Activated T-helper 17 cell treated with anti-CD3 and anti-CD28 coated beads, Interleukin-2, amount 50 U/mL, for 72 hours (primary cell): ENCODE data around the gene ANKRD13D. TPM values are rescaled to one million over a fixed set of nuclear protein-coding genes. Genes with fewer than 3 reads are reported as not detected.

Experiments
- ATAC-seq: fragments of 150-1000 bp; cut with Tn5 transposase; replicated peaks from 2 replicates; pipeline ENCODE4 v1.10.0; 2021; ENCODE audit warnings: mild to moderate bottlenecking, moderate library complexity
- H3K27ac Mint-ChIP-seq: one replicate; pipeline ENCODE4 v1.8.0; 2022; ENCODE audit warnings: mixed read lengths
- H3K27me3 Mint-ChIP-seq: one replicate; pipeline ENCODE4 v1.8.0; 2022; ENCODE audit warnings: mixed read lengths
- H3K36me3 Mint-ChIP-seq: one replicate; pipeline ENCODE4 v1.8.0; 2022; ENCODE audit warnings: low read depth, mild to moderate bottlenecking, mixed read lengths
- H3K4me1 Mint-ChIP-seq: one replicate; pipeline ENCODE4 v1.8.0; 2022; ENCODE audit warnings: mixed read lengths
- H3K4me3 Mint-ChIP-seq: one replicate; pipeline ENCODE4 v1.8.0; 2022; ENCODE audit warnings: mild to moderate bottlenecking, mixed read lengths
- H3K9me3 Mint-ChIP-seq: one replicate; pipeline ENCODE4 v1.8.0; 2022; ENCODE audit warnings: mixed read lengths
- total RNA-seq, 2 donors: library from RNA; stranded (reverse); gene quantifications; one replicate each; pipeline ENCODE4 v1.2.3, GENCODE V29; 2022

ANKRD13D gene
- total RNA-seq, 2 donors from 2014 or later: 102 to 137 TPM

DNA sequence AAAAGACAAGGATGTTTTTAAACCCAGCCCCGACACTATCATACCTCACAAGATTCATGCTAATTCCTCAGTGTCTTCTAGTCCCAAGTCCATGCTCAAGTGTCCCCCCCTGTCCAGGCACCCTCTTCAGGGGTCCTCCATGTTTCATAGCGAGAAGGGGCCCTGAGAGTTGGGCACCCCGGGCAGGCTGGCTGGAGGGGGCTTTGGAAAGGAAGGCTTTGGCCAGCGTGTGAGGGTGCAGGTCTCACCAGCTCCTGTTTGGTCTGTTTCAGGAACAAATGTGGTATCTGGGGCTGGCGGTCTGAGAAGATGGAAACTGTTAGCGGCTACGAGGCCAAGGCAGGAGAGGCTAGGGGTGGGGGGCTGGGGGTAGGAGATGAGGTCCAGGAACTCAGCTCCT is 9.7 kb downstream of the ANKRD13D start:
- Mint-ChIP-seq H3K4me1 (peaks cover 11% of the 10 kb centered on the region), H3K27me3 (no peaks in the 10 kb centered on the region), H3K36me3 (peaks cover 65% of the 10 kb centered on the region), H3K9me3 (peaks cover 4% of the 10 kb centered on the region), H3K4me3 (no peak overlapping the region), H3K27ac (peak overlapping the region; percentile 71)
- no peak for ATAC-seq

DNA sequence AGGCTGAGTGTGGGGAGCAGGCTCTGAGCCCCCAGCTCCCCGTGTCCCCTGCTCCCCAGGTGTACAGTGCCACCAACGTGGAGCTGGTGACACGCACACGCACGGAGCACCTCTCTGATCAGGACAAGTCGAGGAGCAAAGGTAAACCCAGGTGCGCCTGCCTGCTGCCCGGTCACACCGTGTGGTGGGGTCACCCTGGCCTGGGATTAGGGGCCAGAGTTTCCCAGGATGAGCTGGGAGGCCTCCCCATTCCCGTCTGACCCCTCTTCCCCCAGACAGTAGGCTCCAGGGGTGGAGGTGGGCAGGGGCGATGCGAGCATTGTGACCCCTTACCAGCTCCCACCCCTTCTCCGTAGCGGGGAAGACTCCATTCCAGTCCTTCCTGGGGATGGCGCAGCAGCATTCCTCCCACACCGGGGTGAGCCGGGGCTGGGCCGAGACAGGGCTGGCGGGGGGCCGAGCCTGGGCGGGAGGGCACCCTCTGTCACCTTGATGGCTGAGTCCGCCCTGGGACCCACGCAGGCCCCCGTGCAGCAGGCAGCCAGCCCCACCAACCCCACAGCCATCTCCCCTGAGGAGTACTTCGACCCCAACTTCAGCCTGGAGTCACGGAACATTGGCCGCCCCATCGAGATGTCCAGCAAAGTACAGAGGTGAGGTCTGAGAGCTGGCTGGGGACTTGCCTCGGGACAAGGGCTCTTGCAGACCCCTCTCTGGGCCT is 10.5 kb downstream of the ANKRD13D start:
- Mint-ChIP-seq H3K27ac (no peak overlapping the region), H3K27me3 (no peaks in the 10 kb centered on the region), H3K4me1 (peaks cover 11% of the 10 kb centered on the region), H3K9me3 (peaks cover 4% of the 10 kb centered on the region), H3K4me3 (no peak overlapping the region), H3K36me3 (peaks cover 57% of the 10 kb centered on the region)
- no peak for ATAC-seq

DNA sequence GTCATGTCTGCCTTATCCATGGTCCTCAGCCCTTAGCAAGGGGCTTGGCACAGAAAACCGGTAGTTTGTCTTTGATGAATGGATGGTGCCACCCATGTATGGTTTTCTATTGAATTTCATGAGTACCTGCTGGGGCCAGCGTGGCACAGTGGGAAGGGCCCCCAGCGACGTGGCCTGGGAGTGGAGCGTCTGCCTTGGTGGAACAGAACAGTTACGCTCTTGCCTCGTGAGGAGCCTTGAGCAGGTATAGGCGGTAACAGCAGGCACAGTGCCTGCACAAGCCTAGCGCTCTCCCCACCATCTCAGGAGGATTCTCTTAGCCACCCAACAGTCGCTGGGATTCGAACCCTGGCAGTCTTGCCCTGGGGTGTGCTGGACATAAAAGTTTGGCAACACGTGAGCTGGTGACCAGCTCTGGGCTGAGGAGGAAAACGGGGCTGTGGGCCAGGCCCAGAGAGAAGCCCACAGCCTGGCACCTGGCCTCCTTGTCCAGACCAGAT is 11.2 kb downstream of the ANKRD13D start:
- peaks cover 4% of the 10 kb centered on the region for H3K9me3 Mint-ChIP-seq
- ATAC-seq: no peak
- no peak overlapping the region for H3K4me3 Mint-ChIP-seq
- peaks cover 11% of the 10 kb centered on the region for H3K4me1 Mint-ChIP-seq
- H3K36me3 Mint-ChIP-seq: peaks cover 50% of the 10 kb centered on the region
- H3K27me3 Mint-ChIP-seq: no peaks in the 10 kb centered on the region
- no peak overlapping the region for H3K27ac Mint-ChIP-seq

DNA sequence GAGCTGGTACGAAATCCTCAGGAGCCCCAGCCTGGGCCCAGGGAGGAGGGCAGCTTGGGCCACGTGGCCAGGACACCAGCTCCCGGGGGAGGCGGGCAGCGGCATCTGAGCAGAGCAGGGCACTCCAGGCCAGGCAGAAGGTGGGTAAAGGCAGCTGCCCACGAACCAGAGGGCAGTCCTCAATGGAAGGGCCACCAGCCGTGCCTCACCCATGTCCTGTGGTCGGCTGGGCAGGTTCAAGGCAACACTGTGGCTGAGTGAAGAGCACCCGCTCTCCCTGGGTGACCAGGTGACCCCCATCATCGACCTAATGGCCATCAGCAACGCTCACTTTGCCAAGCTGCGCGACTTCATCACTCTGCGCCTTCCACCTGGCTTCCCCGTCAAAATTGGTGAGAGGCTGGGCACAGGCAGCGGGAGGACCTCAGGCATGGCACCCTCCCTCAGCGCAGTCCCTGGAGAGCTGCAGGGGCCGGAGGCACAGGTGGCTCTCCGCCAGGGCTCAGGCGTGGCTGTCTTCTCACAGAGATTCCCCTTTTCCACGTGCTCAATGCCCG is 11.7 kb downstream of the ANKRD13D start:
- H3K4me3 Mint-ChIP-seq: no peak overlapping the region
- peaks cover 45% of the 10 kb centered on the region for H3K36me3 Mint-ChIP-seq
- H3K4me1 Mint-ChIP-seq: peaks cover 11% of the 10 kb centered on the region
- H3K9me3 Mint-ChIP-seq: peaks cover 4% of the 10 kb centered on the region
- H3K27me3 Mint-ChIP-seq: no peaks in the 10 kb centered on the region
- no peak for ATAC-seq
- H3K27ac Mint-ChIP-seq: no peak overlapping the region

DNA sequence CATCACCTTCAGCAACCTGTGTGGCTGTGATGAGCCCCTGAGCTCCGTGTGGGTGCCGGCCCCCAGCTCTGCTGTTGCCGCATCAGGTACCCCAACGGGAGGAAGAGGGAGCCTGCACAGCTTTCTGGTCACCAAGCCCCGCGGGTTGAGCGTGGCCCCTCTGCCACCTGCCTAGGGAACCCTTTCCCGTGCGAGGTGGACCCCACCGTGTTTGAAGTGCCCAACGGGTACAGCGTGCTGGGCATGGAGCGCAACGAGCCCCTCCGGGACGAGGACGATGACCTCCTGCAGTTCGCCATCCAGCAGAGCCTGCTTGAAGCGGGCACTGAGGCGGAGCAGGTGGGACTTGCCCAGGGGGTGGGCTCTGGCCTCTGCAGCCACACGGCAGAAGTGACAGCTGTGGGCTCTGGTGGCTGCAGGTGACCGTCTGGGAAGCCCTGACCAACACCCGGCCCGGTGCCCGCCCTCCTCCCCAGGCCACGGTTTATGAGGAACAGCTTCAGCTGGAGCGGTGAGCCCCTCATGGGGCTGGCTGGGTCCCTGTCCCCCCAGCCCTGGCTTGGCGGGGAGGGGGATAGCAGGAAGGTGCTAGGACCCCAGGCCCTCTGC is 12.3 kb downstream of the ANKRD13D start:
- no peak for ATAC-seq
- H3K27ac Mint-ChIP-seq: no peak overlapping the region
- peaks cover 4% of the 10 kb centered on the region for H3K9me3 Mint-ChIP-seq
- peaks cover 11% of the 10 kb centered on the region for H3K4me1 Mint-ChIP-seq
- no peak overlapping the region for H3K4me3 Mint-ChIP-seq
- no peaks in the 10 kb centered on the region for H3K27me3 Mint-ChIP-seq
- peaks cover 39% of the 10 kb centered on the region for H3K36me3 Mint-ChIP-seq

DNA sequence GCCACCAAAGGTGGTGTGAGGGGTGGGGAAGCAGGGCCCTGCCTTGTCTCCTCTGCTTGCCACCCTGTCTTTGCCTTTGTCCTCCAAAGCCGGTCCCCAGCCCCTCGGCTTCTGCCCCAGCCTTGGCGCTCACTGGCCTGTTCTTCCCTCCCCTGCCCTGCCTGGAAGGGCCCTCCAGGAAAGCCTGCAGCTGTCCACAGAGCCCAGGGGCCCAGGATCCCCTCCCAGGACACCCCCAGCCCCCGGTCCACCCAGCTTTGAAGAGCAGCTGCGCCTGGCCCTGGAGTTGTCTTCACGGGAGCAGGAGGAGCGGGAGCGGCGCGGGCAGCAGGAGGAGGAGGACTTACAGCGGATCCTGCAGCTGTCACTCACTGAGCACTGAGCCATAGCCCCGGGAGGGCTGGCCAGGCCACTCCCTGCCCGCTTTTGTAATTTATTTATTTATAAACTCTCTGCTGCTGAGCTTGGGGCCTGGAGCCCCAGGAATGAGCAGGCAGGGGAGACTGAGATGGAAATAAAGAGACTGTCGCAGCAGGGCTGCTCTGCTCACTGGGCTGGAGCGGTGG is 12.9 kb downstream of the ANKRD13D start:
- Mint-ChIP-seq H3K4me3 (peak overlapping the region; percentile 53), H3K9me3 (peaks cover under 1% of the 10 kb centered on the region), H3K4me1 (peaks cover 6% of the 10 kb centered on the region), H3K27me3 (no peaks in the 10 kb centered on the region), H3K27ac (no peak overlapping the region), H3K36me3 (peaks cover 33% of the 10 kb centered on the region)
- ATAC-seq: no peak

DNA sequence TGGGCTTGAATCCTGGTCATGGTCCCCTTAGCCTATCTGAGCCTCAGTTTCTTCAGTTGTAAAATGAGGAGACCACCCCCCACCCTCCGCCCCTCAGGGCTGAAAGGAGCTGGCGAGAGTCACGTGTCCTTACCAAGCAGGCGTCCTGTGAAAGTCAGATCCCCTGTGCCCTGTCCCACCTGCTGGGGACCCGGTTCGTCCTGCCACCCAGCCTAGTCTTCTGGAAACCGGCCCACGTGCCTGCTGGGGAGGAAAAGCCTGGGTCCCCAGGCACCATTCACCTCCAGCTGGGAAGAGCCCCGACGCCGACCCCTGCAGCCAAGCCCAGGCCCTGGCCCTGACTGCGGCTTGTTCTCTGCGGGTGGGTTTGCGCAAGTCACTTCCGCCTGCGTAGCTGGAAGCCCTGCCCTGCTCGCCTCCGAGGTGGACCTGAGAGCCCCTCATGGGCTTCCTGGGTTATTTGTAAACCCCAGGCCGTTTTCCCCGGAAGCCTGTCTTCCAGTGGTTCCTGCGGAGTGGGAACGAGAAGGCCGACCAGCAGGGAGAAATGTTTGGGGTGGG is 13.5 kb downstream of the ANKRD13D start:
- no peak for ATAC-seq
- Mint-ChIP-seq H3K4me3 (peak overlapping the region; percentile 53), H3K36me3 (peaks cover 27% of the 10 kb centered on the region), H3K4me1 (peaks cover 6% of the 10 kb centered on the region), H3K27ac (no peak overlapping the region), H3K27me3 (no peaks in the 10 kb centered on the region), H3K9me3 (no peaks in the 10 kb centered on the region)

DNA sequence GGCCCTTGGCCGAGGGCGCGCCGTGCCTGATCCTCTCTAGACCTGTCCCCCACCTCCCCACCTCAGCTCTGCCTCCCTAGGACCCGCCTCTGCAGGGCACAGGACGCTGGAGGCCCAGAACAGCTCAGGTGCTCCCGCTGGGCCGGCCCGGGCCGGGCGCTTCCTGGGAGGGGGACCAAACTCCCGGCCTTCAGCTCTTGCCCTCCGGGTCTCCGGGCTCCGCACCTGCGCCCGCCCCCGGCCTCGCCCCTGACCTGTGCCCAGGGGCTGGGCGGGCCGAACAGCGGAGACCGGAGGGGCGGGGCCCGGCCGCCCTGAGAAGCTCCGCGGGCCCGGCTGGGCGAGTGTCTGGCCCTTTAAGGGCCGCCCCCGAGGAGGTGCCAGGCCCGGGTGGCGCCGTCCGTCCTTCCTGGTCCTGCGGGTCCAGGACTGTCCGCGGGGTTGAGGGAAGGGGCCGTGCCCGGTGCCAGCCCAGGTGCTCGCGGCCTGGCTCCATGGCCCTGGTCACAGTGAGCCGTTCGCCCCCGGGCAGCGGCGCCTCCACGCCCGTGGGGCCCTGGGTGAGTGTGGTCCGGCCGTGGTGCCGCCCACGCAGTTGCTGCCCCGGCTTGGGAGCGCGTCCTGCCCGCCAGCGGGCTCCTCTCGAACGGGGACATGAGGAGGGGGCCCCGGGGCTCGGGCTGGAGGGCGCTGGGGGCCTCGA is 14.2 kb downstream of the ANKRD13D start, which contains the start of gene SSH3:
SSH3 (plus strand) TSS at position 399 of the 703 bp plus-strand sequence; CDS start at position 495, 96 bp downstream.
- H3K4me1 Mint-ChIP-seq: peaks cover 5% of the 10 kb centered on the region
- peak; percentile 90 for ATAC-seq
- H3K27me3 Mint-ChIP-seq: no peaks in the 10 kb centered on the region
- no peak within 1 kb of the TSS for H3K27ac Mint-ChIP-seq
- peak within 1 kb of the TSS; percentile 53 for H3K4me3 Mint-ChIP-seq
- H3K36me3 Mint-ChIP-seq: peaks cover 20% of the 10 kb centered on the region
- H3K9me3 Mint-ChIP-seq: no peaks in the 10 kb centered on the region

DNA sequence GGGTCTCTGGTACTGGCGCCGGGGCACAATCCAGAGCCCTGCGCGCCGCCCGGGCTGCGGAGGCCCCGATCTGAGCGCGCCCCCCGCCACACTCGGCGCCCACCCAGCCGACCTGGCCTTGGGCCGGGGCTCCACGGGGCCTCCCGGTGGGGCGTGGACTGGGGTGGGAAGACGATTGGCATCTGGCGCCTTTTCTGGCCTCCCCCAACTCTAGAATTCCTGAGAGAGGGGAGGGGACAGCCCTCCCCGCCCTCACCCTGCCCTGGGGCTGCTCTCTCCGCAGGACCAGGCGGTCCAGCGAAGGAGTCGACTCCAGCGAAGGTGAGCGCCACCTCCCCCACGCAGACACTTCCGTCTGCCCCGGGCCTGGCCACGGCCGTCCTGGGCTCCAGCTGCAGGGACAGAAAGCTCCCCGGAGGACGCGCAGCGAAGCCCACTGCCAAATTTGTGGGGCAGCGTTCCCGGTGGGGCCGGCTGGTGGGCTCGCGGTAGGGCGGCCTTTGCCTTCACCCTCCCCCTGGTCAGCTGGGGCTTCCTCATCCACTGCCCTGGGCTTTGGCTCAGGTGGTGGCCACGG is 14.8 kb downstream of the ANKRD13D start:
- peak; percentile 42 for ATAC-seq
- peaks cover 14% of the 10 kb centered on the region for H3K36me3 Mint-ChIP-seq
- peak overlapping the region; percentile 27 for H3K4me3 Mint-ChIP-seq
- H3K4me1 Mint-ChIP-seq: no peaks in the 10 kb centered on the region
- no peaks in the 10 kb centered on the region for H3K9me3 Mint-ChIP-seq
- H3K27me3 Mint-ChIP-seq: no peaks in the 10 kb centered on the region
- no peak overlapping the region for H3K27ac Mint-ChIP-seq

DNA sequence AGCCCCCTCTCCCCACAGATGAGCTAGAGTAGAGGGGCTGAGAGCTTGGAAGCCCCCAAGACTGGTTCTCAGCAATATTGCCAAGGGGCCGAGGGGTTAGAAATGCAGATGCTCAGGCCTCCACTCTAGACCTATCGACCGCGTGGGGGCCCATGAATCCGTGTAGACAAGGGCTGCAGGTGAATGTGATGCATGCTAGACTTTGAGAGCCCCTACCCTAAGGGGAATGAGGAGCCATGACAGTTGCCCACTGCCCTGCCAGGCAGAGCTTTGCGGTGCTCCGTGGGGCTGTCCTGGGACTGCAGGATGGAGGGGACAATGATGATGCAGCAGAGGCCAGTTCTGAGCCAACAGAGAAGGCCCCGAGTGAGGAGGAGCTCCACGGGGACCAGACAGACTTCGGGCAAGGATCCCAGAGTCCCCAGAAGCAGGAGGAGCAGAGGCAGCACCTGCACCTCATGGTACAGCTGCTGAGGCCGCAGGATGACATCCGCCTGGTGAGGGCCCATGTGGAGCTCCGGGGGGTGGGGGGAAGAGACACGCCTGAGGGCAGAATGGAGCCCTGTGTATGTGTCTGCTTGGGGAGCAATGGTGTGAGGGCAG is 15.5 kb downstream of the ANKRD13D start:
- ATAC-seq: no peak
- peaks cover 7% of the 10 kb centered on the region for H3K36me3 Mint-ChIP-seq
- H3K4me1 Mint-ChIP-seq: no peaks in the 10 kb centered on the region
- no peaks in the 10 kb centered on the region for H3K27me3 Mint-ChIP-seq
- H3K9me3 Mint-ChIP-seq: no peaks in the 10 kb centered on the region
- H3K27ac Mint-ChIP-seq: no peak overlapping the region
- H3K4me3 Mint-ChIP-seq: peak overlapping the region; percentile 27

DNA sequence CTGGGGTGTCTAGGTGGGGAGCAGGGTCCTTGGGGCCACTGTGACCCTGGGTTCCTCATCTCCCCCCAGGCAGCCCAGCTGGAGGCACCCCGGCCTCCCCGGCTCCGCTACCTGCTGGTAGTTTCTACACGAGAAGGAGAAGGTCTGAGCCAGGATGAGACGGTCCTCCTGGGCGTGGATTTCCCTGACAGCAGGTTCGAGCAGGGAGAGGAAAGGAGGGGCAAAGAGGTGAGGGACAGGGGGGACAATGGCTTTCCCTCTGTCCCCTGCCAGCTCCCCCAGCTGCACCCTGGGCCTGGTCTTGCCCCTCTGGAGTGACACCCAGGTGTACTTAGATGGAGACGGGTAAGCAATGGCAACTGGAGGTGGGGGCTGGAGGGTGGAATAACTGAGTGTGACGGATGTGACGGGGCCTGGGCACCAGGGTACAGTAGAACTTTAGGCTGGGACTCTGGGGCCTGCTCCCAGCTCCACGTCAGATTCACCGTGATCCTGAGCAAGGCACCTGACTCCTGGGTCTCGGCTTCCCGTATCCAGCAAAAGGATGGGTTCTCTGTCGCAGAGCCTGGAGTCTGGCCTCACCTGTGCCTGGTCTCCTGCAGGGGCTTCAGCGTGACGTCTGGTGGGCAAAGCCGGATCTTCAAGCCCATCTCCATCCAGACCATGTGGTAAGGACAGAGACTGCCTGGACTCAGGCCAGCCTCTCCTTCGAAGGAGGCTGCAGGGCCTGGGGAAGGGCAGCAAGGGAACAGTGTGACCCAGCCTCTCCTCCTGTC is 17.9 kb downstream of the ANKRD13D start:
- Mint-ChIP-seq H3K4me3 (no peak overlapping the region), H3K36me3 (no peaks in the 10 kb centered on the region), H3K27ac (no peak overlapping the region), H3K4me1 (no peaks in the 10 kb centered on the region), H3K27me3 (no peaks in the 10 kb centered on the region), H3K9me3 (no peaks in the 10 kb centered on the region)
- ATAC-seq: no peak

DNA sequence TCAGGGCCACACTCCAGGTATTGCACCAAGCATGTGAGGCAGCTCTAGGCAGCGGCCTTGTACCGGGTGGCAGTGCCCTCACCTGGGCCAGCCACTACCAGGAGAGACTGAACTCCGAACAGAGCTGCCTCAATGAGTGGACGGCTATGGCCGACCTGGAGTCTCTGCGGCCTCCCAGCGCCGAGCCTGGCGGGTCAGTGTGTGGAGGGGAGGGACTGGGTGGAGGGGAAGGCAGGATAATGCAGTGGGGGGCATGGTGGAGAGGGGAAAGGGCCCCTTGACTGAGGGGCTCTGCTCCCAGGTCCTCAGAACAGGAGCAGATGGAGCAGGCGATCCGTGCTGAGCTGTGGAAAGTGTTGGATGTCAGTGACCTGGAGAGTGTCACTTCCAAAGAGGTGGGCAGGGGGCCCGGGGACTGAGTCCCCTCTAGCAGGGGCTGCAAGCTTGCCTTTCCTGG is 18.5 kb downstream of the ANKRD13D start:
- Mint-ChIP-seq H3K4me3 (no peak overlapping the region), H3K36me3 (no peaks in the 10 kb centered on the region), H3K27me3 (no peaks in the 10 kb centered on the region), H3K27ac (no peak overlapping the region), H3K4me1 (peaks cover 4% of the 10 kb centered on the region), H3K9me3 (no peaks in the 10 kb centered on the region)
- no peak for ATAC-seq
